Panc1 (cell line): ENCODE results near the gene SVIL. TPM values are rescaled to one million over a fixed set of nuclear protein-coding genes. Genes with fewer than 3 reads are reported as not detected.

Source experiments
- ATAC-seq: fragments of 200-7000 bp; cut with Tn5 transposase; 2 replicates; pipeline ENCODE4 v1.9.1; 2020; ENCODE audit warnings: mild to moderate bottlenecking, moderate library complexity
- BruUV-seq: library from RNA; stranded (reverse); fragments of 400-500 nt; replicated peaks from 2 replicates; lab custom pipeline; 2021; lab: Mats Ljungman, UMichigan
- CTCF ChIA-PET: fragments of 300-600 bp; sonication (Branson Sonifier 250); formaldehyde crosslinking; loops from one replicate; lab custom pipeline; 2022; ENCODE audit warnings: antibody characterized with exemption; lab: Charles Lee
- POLR2A ChIA-PET: fragments of 300-600 bp; sonication (Branson Sonifier 250); formaldehyde crosslinking; loops from one replicate; lab custom pipeline; 2022; ENCODE audit warnings: antibody characterized with exemption; lab: Charles Lee
- DNase-seq: peaks from one replicate; pipeline ENCODE4 v3.0.0-alpha.2; 2010; ENCODE audit warnings: low read depth, low spot score
- H3K27ac ChIP-seq: 2 replicates; pipeline ENCODE4 v1.5.1; 2011; ENCODE audit warnings: mild to moderate bottlenecking, low read length, inconsistent platforms
- H3K27me3 ChIP-seq: fragments of 200-500 bp; sonication (Bioruptor generic); 2 replicates; pipeline ENCODE4 v1.6.0; 2014; ENCODE audit warnings: low read length, inconsistent platforms; ENCODE audit not compliant: control insufficient read depth, insufficient read depth
- H3K36me3 ChIP-seq: fragments of 200-500 bp; sonication (Bioruptor generic); 2 replicates; pipeline ENCODE4 v1.5.1; 2014; ENCODE audit warnings: inconsistent platforms, mild to moderate bottlenecking, low read length, moderate library complexity; ENCODE audit not compliant: control insufficient read depth, insufficient read depth
- H3K4me1 ChIP-seq: 2 replicates; pipeline ENCODE4 v1.5.1; 2011; ENCODE audit warnings: inconsistent platforms, mild to moderate bottlenecking, low read length, moderate library complexity; ENCODE audit not compliant: control insufficient read depth, insufficient read depth
- H3K4me3 ChIP-seq, 2 experiments: 2 replicates each; pipeline ENCODE4 v1.5.1; 2011 to 2012; ENCODE audit warnings: low read depth in 2 of 2, low read length in 2 of 2, mild to moderate bottlenecking in 2 of 2, inconsistent platforms in 1 of 2, moderate library complexity in 1 of 2
- H3K9me3 ChIP-seq: fragments of 200-500 bp; sonication (Bioruptor generic); 2 replicates; pipeline ENCODE4 v1.5.1; 2014; ENCODE audit warnings: low read depth, mild to moderate bottlenecking, inconsistent platforms, low read length, moderate library complexity; ENCODE audit not compliant: control insufficient read depth, insufficient read depth
- POLR2AphosphoS5 ChIP-seq: IDR thresholded peaks from 2 replicates; pipeline ENCODE4 v1.6.1; 2012; ENCODE audit warnings: mild to moderate bottlenecking, low read depth, low read length, moderate library complexity
- REST ChIP-seq, 2 experiments: IDR thresholded peaks; 2 replicates each; pipeline ENCODE4 v1.6.1; 2011 to 2012; ENCODE audit warnings: low read depth in 2 of 2, control low read depth in 1 of 2, low read length in 1 of 2, mild to moderate bottlenecking in 1 of 2, moderate library complexity in 1 of 2; ENCODE audit not compliant: insufficient read depth in 1 of 2
- SIN3A ChIP-seq: IDR thresholded peaks from 2 replicates; pipeline ENCODE4 v1.6.1; 2012; ENCODE audit warnings: low read depth, mild to moderate bottlenecking, low read length, moderate library complexity, borderline replicate concordance; ENCODE audit not compliant: insufficient read depth
- TCF7L2 ChIP-seq: IDR thresholded peaks from 2 replicates; pipeline ENCODE4 v1.6.1; 2011; ENCODE audit warnings: mild to moderate bottlenecking, low read depth, low read length, inconsistent platforms
- in situ Hi-C: cut with HindIII; loops from 2 replicates; pipeline ENCODE4 v1.10.0; 2016; ENCODE audit warnings: low sequenced_read_pairs, low pct_unique_long_range_greater_than_20kb
- intact Hi-C: fragments of 100-400 bp; cut with micrococcal nuclease; formaldehyde crosslinking; loops from one replicate; pipeline ENCODE4 v1.10.0; 2022; ENCODE audit not compliant: unreplicated experiment
- total RNA-seq: library from RNA; stranded (reverse); gene quantifications from one replicate; pipeline ENCODE4 v1.2.1, GENCODE V29; 2021; ENCODE audit not compliant: unreplicated experiment
- TF ChIP-seq, protein P1 (sequence below): fragments of 450-650 bp; IDR thresholded peaks from 2 replicates; pipeline ENCODE4 v1.5.1; 2017; ENCODE audit warnings: mild to moderate bottlenecking

The SVIL gene
- total RNA-seq, 1 experiment from 2014 or later, result 72.8 TPM

DNA sequence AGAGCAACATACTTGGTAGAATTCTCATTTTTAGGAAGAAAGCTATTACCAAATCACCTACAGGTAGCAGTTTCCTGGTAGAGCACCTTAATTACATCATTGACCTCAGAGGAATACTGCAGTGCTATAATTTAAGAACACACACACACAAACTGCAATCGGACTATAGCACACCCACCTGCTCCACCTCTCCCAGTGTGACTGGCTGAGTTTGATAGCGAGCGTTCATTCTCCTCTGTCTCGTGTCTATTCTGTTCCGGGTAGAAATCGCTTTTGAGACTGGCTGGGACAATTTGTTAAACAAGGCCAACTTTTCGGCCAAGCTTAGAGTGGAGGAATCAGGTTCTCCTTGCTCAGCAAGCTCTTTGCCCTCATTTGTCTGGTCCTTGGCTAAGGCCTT lies 110.5 kb downstream of the SVIL start:
- no peak for ATAC-seq
- H3K27me3 ChIP-seq, result no peaks in the 10 kb centered on the region
- no peak overlapping the region for H3K4me3 ChIP-seq
- in situ Hi-C loops, result no loop called here
- no TSS peak for BruUV-seq
- H3K27ac ChIP-seq, result no peak overlapping the region
- ChIA-PET POLR2A (no interaction called here), CTCF (no interaction called here)
- TF ChIP-seq REST (IDR thresholded peaks at IDR 0.05; ENCODE audit: insufficient read depth in 1 of 2, low read depth in 2 of 2, low read length in 1 of 2) (no peak), TCF7L2 (no peak), POLR2AphosphoS5 (no peak), SIN3A (no peak)
- TF ChIP-seq, protein P1, sequence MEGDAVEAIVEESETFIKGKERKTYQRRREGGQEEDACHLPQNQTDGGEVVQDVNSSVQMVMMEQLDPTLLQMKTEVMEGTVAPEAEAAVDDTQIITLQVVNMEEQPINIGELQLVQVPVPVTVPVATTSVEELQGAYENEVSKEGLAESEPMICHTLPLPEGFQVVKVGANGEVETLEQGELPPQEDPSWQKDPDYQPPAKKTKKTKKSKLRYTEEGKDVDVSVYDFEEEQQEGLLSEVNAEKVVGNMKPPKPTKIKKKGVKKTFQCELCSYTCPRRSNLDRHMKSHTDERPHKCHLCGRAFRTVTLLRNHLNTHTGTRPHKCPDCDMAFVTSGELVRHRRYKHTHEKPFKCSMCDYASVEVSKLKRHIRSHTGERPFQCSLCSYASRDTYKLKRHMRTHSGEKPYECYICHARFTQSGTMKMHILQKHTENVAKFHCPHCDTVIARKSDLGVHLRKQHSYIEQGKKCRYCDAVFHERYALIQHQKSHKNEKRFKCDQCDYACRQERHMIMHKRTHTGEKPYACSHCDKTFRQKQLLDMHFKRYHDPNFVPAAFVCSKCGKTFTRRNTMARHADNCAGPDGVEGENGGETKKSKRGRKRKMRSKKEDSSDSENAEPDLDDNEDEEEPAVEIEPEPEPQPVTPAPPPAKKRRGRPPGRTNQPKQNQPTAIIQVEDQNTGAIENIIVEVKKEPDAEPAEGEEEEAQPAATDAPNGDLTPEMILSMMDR, result no peak
- H3K36me3 ChIP-seq, result peaks cover 13% of the 10 kb centered on the region
- DNase-seq, result no peak
- no peaks in the 10 kb centered on the region for H3K9me3 ChIP-seq
- H3K4me1 ChIP-seq, result no peaks in the 10 kb centered on the region
- intact Hi-C loops, result no loop called here

DNA sequence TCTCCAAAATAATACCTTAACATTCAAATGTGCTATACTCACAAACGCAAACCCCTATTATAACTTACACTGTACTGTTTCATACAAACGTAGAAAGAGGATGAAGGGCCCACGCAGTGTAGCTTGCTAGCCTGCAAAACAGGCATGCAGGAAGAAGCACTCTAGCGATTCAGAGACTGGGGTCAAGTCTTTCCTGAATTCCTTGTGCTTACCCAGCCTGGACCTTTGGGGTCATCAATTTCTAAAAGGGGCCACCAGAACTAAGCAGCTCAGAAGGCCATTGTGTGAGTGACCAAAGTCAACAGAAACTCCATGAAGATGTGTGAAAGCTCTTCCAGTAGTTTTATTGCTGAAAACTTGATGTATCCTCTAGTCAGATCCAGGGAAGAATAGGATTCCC lies 111.9 kb downstream of the SVIL start:
- peaks cover 13% of the 10 kb centered on the region for H3K36me3 ChIP-seq
- BruUV-seq, result no TSS peak
- H3K27me3 ChIP-seq, result no peaks in the 10 kb centered on the region
- H3K4me3 ChIP-seq, result no peak overlapping the region
- no peaks in the 10 kb centered on the region for H3K4me1 ChIP-seq
- H3K9me3 ChIP-seq, result no peaks in the 10 kb centered on the region
- intact Hi-C loops, result no loop called here
- H3K27ac ChIP-seq, result no peak overlapping the region
- DNase-seq (no peak), ATAC-seq (no peak)
- in situ Hi-C loops, result no loop called here
- TF ChIP-seq REST (IDR thresholded peaks at IDR 0.05; ENCODE audit: insufficient read depth in 1 of 2, low read depth in 2 of 2, low read length in 1 of 2), result no peak
- TF ChIP-seq, protein P1, result no peak
- no peak for TF ChIP-seq SIN3A
- no peak for TF ChIP-seq POLR2AphosphoS5
- no peak for TF ChIP-seq TCF7L2
- ChIA-PET CTCF (no interaction called here), POLR2A (no interaction called here)
